Memory B cell (primary cell): ENCODE data around the gene EHF.
"Not testable (repeated sequence)": the region's sequence is repeated elsewhere in the genome, so short reads cannot be mapped to it uniquely, and the experiment has no call there.

ENCODE experiments used
- ATAC-seq: fragments of 150-1000 bp; cut with Tn5 transposase; 2 replicates; pipeline ENCODE4 v1.10.0; 2021; ENCODE audit warnings: low read depth, mild to moderate bottlenecking, moderate library complexity
- DNase-seq, 2 donors: peaks; one replicate each; pipeline ENCODE4 v3.0.0; 2022; ENCODE audit warnings: low spot score in 2 of 2
- H3K27ac Mint-ChIP-seq: one replicate; pipeline ENCODE4 v1.8.0; 2022; ENCODE audit warnings: mild to moderate bottlenecking, moderate library complexity, mixed read lengths
- H3K27me3 Mint-ChIP-seq: one replicate; pipeline ENCODE4 v1.8.0; 2022; ENCODE audit warnings: mixed read lengths
- H3K36me3 Mint-ChIP-seq: one replicate; pipeline ENCODE4 v1.8.0; 2022; ENCODE audit warnings: mild to moderate bottlenecking, mixed read lengths
- H3K4me1 Mint-ChIP-seq: one replicate; pipeline ENCODE4 v1.8.0; 2022; ENCODE audit warnings: mixed read lengths
- H3K4me3 Mint-ChIP-seq: one replicate; pipeline ENCODE4 v1.8.0; 2022; ENCODE audit warnings: mild to moderate bottlenecking, moderate library complexity, mixed read lengths
- H3K9me3 Mint-ChIP-seq: one replicate; pipeline ENCODE4 v1.8.0; 2022; ENCODE audit warnings: mixed read lengths

Gene EHF

GRCh38 chr11:34668583-34669053, 47.7 kb downstream of the EHF start:
- peaks cover 8% of the 10 kb centered on the region for H3K4me1 Mint-ChIP-seq
- H3K9me3 Mint-ChIP-seq: no peaks in the 10 kb centered on the region
- peaks cover 6% of the 10 kb centered on the region for H3K27me3 Mint-ChIP-seq
- ATAC-seq (no peak), DNase-seq (no peak)
- no peak overlapping the region for H3K27ac Mint-ChIP-seq
- H3K36me3 Mint-ChIP-seq: no peaks in the 10 kb centered on the region
- H3K4me3 Mint-ChIP-seq: no peak overlapping the region

GRCh38 chr11:34669458-34669857, 48.6 kb downstream of the EHF start:
- ATAC-seq: no peak

GRCh38 chr11:34671117-34671516, 50.2 kb downstream of the EHF start:
- ATAC-seq (no peak), DNase-seq (no peak)
- Mint-ChIP-seq H3K36me3 (no peaks in the 10 kb centered on the region), H3K27me3 (peaks cover 6% of the 10 kb centered on the region), H3K9me3 (no peaks in the 10 kb centered on the region), H3K4me3 (no peak overlapping the region), H3K27ac (no peak overlapping the region), H3K4me1 (peaks cover 6% of the 10 kb centered on the region)

More at GRCh38 chr11:34669458-34669857, 48.6 kb downstream of the EHF start:
- Mint-ChIP-seq H3K27ac (no peak overlapping the region), H3K27me3 (peaks cover 6% of the 10 kb centered on the region), H3K4me3 (no peak overlapping the region), H3K4me1 (peaks cover 8% of the 10 kb centered on the region), H3K9me3 (no peaks in the 10 kb centered on the region), H3K36me3 (no peaks in the 10 kb centered on the region)
- no peak for DNase-seq

GRCh38 chr11:34671946-34672345, 51.1 kb downstream of the EHF start:
- Mint-ChIP-seq H3K4me3 (no peak overlapping the region), H3K36me3 (no peaks in the 10 kb centered on the region), H3K27me3 (peaks cover 5% of the 10 kb centered on the region), H3K27ac (no peak overlapping the region), H3K4me1 (peaks cover 6% of the 10 kb centered on the region), H3K9me3 (no peaks in the 10 kb centered on the region)
- ATAC-seq (no peak), DNase-seq (no peak)

- Mint-ChIP-seq H3K36me3 (no peaks in the 10 kb centered on the region), H3K9me3 (no peaks in the 10 kb centered on the region), H3K4me3 (no peak overlapping the region), H3K27ac (no peak overlapping the region), H3K27me3 (no peaks in the 10 kb centered on the region), H3K4me1 (peaks cover 6% of the 10 kb centered on the region)
- ATAC-seq (no peak), DNase-seq (no peak)
Measured at GRCh38 chr11:34674038-34674437, 53.1 kb downstream of the EHF start.

- Mint-ChIP-seq H3K4me1 (peaks cover 1% of the 10 kb centered on the region), H3K27me3 (no peaks in the 10 kb centered on the region), H3K27ac (no peak overlapping the region), H3K4me3 (no peak overlapping the region), H3K36me3 (no peaks in the 10 kb centered on the region), H3K9me3 (no peaks in the 10 kb centered on the region)
- DNase-seq: no peak
- no peak for ATAC-seq
Measured at GRCh38 chr11:34676227-34676626, 55.3 kb downstream of the EHF start.

- no peaks in the 10 kb centered on the region for H3K36me3 Mint-ChIP-seq
- H3K9me3 Mint-ChIP-seq: no peaks in the 10 kb centered on the region
- no peak for DNase-seq
- H3K4me3 Mint-ChIP-seq: no peak overlapping the region
- H3K27me3 Mint-ChIP-seq: no peaks in the 10 kb centered on the region
- no peak overlapping the region for H3K27ac Mint-ChIP-seq
- no peaks in the 10 kb centered on the region for H3K4me1 Mint-ChIP-seq
- no peak for ATAC-seq
Measured at GRCh38 chr11:34679681-34680080, 58.8 kb downstream of the EHF start.

- no peak for DNase-seq
- no peak overlapping the region for H3K4me3 Mint-ChIP-seq
- H3K36me3 Mint-ChIP-seq: no peaks in the 10 kb centered on the region
- no peak for ATAC-seq
- no peaks in the 10 kb centered on the region for H3K27me3 Mint-ChIP-seq
- no peaks in the 10 kb centered on the region for H3K4me1 Mint-ChIP-seq
- H3K27ac Mint-ChIP-seq: no peak overlapping the region
- H3K9me3 Mint-ChIP-seq: no peaks in the 10 kb centered on the region
Measured at GRCh38 chr11:34680206-34680605, 59.3 kb downstream of the EHF start.

GRCh38 chr11:34680918-34681586, 60.2 kb downstream of the EHF start:
- no peaks in the 10 kb centered on the region for H3K36me3 Mint-ChIP-seq
- no peaks in the 10 kb centered on the region for H3K27me3 Mint-ChIP-seq
- H3K27ac Mint-ChIP-seq: no peak overlapping the region
- no peaks in the 10 kb centered on the region for H3K4me1 Mint-ChIP-seq
- no peak for ATAC-seq
- no peaks in the 10 kb centered on the region for H3K9me3 Mint-ChIP-seq
- H3K4me3 Mint-ChIP-seq: no peak overlapping the region
- no peak for DNase-seq

- Mint-ChIP-seq H3K4me3 (no peak overlapping the region), H3K27ac (no peak overlapping the region), H3K27me3 (no peaks in the 10 kb centered on the region), H3K9me3 (no peaks in the 10 kb centered on the region), H3K36me3 (no peaks in the 10 kb centered on the region), H3K4me1 (no peaks in the 10 kb centered on the region)
- no peak for DNase-seq
- ATAC-seq: no peak
Measured at GRCh38 chr11:34682825-34683224, 61.9 kb downstream of the EHF start.

- DNase-seq (no peak), ATAC-seq (no peak)
- Mint-ChIP-seq H3K27ac (no peak overlapping the region), H3K27me3 (no peaks in the 10 kb centered on the region), H3K4me3 (no peak overlapping the region), H3K4me1 (no peaks in the 10 kb centered on the region), H3K9me3 (no peaks in the 10 kb centered on the region), H3K36me3 (no peaks in the 10 kb centered on the region)
Measured at GRCh38 chr11:34683396-34683795, 62.5 kb downstream of the EHF start.

GRCh38 chr11:34685864-34686263, 65.0 kb downstream of the EHF start:
- Mint-ChIP-seq H3K9me3 (no peaks in the 10 kb centered on the region), H3K4me3 (no peak overlapping the region), H3K27me3 (no peaks in the 10 kb centered on the region), H3K4me1 (no peaks in the 10 kb centered on the region), H3K36me3 (no peaks in the 10 kb centered on the region), H3K27ac (no peak overlapping the region)
- DNase-seq (no peak), ATAC-seq (no peak)

GRCh38 chr11:34692299-34692698, 71.4 kb downstream of the EHF start:
- ATAC-seq, H3K9me3 Mint-ChIP-seq, H3K27ac Mint-ChIP-seq, H3K4me3 Mint-ChIP-seq, H3K4me1 Mint-ChIP-seq, H3K36me3 Mint-ChIP-seq, DNase-seq, H3K27me3 Mint-ChIP-seq: not testable (repeated sequence)

GRCh38 chr11:34696862-34697261, 76.0 kb downstream of the EHF start:
- ATAC-seq (no peak), DNase-seq (no peak)
- no peak overlapping the region for H3K4me3 Mint-ChIP-seq
- H3K4me1 Mint-ChIP-seq: no peaks in the 10 kb centered on the region
- H3K9me3 Mint-ChIP-seq: peaks cover 6% of the 10 kb centered on the region
- no peaks in the 10 kb centered on the region for H3K36me3 Mint-ChIP-seq
- no peak overlapping the region for H3K27ac Mint-ChIP-seq
- H3K27me3 Mint-ChIP-seq: no peaks in the 10 kb centered on the region

- peaks cover 1% of the 10 kb centered on the region for H3K27me3 Mint-ChIP-seq
- no peak overlapping the region for H3K4me3 Mint-ChIP-seq
- H3K36me3 Mint-ChIP-seq: no peaks in the 10 kb centered on the region
- no peaks in the 10 kb centered on the region for H3K4me1 Mint-ChIP-seq
- no peak for DNase-seq
- H3K9me3 Mint-ChIP-seq: peaks cover 5% of the 10 kb centered on the region
- ATAC-seq: no peak
- no peak overlapping the region for H3K27ac Mint-ChIP-seq
Measured at GRCh38 chr11:34706709-34707461, 86.0 kb downstream of the EHF start.
